ENCODE results near the gene NACC2.
A peak's percentile ranks its signal among the peaks of the same experiment; 100 is the strongest.
"Not testable (repeated sequence)": the region's sequence is repeated elsewhere in the genome, so short reads cannot be mapped to it uniquely, and the experiment has no call there.

NACC2 gene

GRCh38 chr9:136110082-136111061 lies 15.3 kb upstream of the NACC2 start:
- no peak for DNase-seq (ENCODE audit: low spot score)
- FAIRE-seq = no peak

GRCh38 chr9:136109351-136110081 lies 14.4 kb upstream of the NACC2 start:
- peak; percentile 92 for DNase-seq (ENCODE audit: low spot score)
- no peak for FAIRE-seq

GRCh38 chr9:136108648-136109266 lies 13.7 kb upstream of the NACC2 start:
- no peak for DNase-seq (ENCODE audit: low spot score)
- no peak for FAIRE-seq

- DNase-seq (ENCODE audit: low spot score) (no peak), FAIRE-seq (no peak)
These were observed 13.0 kb upstream of the NACC2 start for GRCh38 chr9:136107953-136108647.

- FAIRE-seq (no peak), DNase-seq (ENCODE audit: low spot score) (no peak)
These were observed 12.3 kb upstream of the NACC2 start for GRCh38 chr9:136107155-136107952.

- FAIRE-seq (no peak), DNase-seq (ENCODE audit: low spot score) (no peak)
These were observed 10.5 kb upstream of the NACC2 start for GRCh38 chr9:136105398-136106135.

GRCh38 chr9:136104916-136105315 lies 9.8 kb upstream of the NACC2 start:
- DNase-seq (ENCODE audit: low spot score) (no peak), FAIRE-seq (no peak)

- no peak for FAIRE-seq
These were observed 9.4 kb upstream of the NACC2 start for GRCh38 chr9:136104488-136104800.

GRCh38 chr9:136103651-136104487 lies 8.8 kb upstream of the NACC2 start:
- no peak for DNase-seq (ENCODE audit: low spot score)
- no peak for FAIRE-seq

More at GRCh38 chr9:136104488-136104800, 9.4 kb upstream of the NACC2 start:
- DNase-seq (ENCODE audit: low spot score) = no peak

- FAIRE-seq; DNase-seq (ENCODE audit: low spot score): not testable (repeated sequence)
These were observed 6.6 kb upstream of the NACC2 start for GRCh38 chr9:136101615-136102074.

- no peak for FAIRE-seq
- no peak for DNase-seq (ENCODE audit: low spot score)
These were observed 5.9 kb upstream of the NACC2 start for GRCh38 chr9:136100700-136101614.

- FAIRE-seq = no peak
These were observed 4.5 kb upstream of the NACC2 start for GRCh38 chr9:136099542-136099941.

GRCh38 chr9:136098844-136099243 lies 3.8 kb upstream of the NACC2 start:
- no peak for FAIRE-seq
- no peak for DNase-seq (ENCODE audit: low spot score)

More at GRCh38 chr9:136099542-136099941, 4.5 kb upstream of the NACC2 start:
- no peak for DNase-seq (ENCODE audit: low spot score)

GRCh38 chr9:136098210-136098609 lies 3.1 kb upstream of the NACC2 start:
- FAIRE-seq = no peak
- no peak for DNase-seq (ENCODE audit: low spot score)

- FAIRE-seq = no peak
These were observed 1.5 kb upstream of the NACC2 start for GRCh38 chr9:136096505-136097001.

GRCh38 chr9:136093995-136094881 lies 851 bp downstream of the NACC2 start:
- DNase-seq (ENCODE audit: low spot score) (peak; percentile 65), FAIRE-seq (no peak)

More at GRCh38 chr9:136096505-136097001, 1.5 kb upstream of the NACC2 start:
- DNase-seq (ENCODE audit: low spot score) = no peak

Measured in RCC 7860 (cell line).